Upper lobe of right lung (tissue), 1 donor: ENCODE data around the gene KRTAP5-9. TPM values are rescaled to one million over a fixed set of nuclear protein-coding genes. Genes with fewer than 3 reads are reported as not detected.

Experiments used
- ATAC-seq: fragments of 200-7000 bp; cut with Tn5 transposase; one replicate; pipeline ENCODE4 v1.9.1; 2020; ENCODE audit warnings: mild to moderate bottlenecking, moderate library complexity
- DNase-seq: peaks from one replicate; pipeline ENCODE4 v3.0.0-alpha.2; 2020
- H3K27ac ChIP-seq: fragments of 200-600 bp; one replicate; pipeline ENCODE4 v1.8.0; 2022
- H3K27me3 ChIP-seq: fragments of 200-600 bp; one replicate; pipeline ENCODE4 v1.8.0; 2022; ENCODE audit warnings: mild to moderate bottlenecking
- H3K36me3 ChIP-seq: fragments of 200-600 bp; one replicate; pipeline ENCODE4 v1.8.0; 2022
- H3K4me1 ChIP-seq: fragments of 200-600 bp; one replicate; pipeline ENCODE4 v1.8.0; 2022
- H3K4me3 ChIP-seq: fragments of 200-600 bp; one replicate; pipeline ENCODE4 v1.8.0; 2022; ENCODE audit warnings: mild to moderate bottlenecking
- H3K9me3 ChIP-seq: fragments of 200-600 bp; one replicate; pipeline ENCODE4 v1.8.0; 2022
- intact Hi-C: fragments of 100-400 bp; cut with DNase I; formaldehyde crosslinking; loops from one replicate; pipeline ENCODE4 v1.11.0; 2022
- total RNA-seq: library from RNA; stranded (reverse); fragmentation: NEBNext Ultra II Directional; extraction: Animal tissue kit (Norgen Biotek cat#: 25700); gene quantifications from one replicate; pipeline ENCODE4 v1.2.1, GENCODE V29; 2021
- TF ChIP-seq, protein P1 (sequence below): fragments of 200-600 bp; IDR thresholded peaks from one replicate; pipeline ENCODE4 v1.8.0; 2022; ENCODE audit warnings: antibody characterized with exemption
- donor health status: DM: no; HTN: yes; CAD: no; lungs with severe emphysema.

The KRTAP5-9 gene
- total RNA-seq, 1 donor from 2014 or later: not detected

DNA sequence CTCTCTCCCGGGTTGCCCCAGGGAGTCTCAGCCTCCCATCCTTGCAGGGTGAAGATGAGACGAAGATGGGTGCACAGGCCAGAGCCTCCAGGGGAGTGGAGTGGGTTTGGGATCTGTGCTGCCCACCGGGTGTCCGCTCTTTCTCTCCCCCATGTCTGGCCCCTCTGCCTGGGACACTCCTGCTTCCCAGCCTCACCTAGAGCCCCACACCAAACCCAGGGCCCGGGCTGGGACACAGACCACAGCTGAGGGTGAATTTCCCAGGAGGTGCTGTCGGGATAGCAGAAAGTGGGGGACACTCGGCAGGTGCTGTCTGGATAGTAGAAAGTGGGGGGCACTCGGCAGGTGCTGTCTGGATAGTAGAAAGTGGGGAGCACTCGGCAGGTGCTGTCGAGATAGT lies 46.2 kb upstream of the KRTAP5-9 start:
- no peak for ATAC-seq
- Histone ChIP-seq H3K4me1 (no peaks in the 10 kb centered on the region), H3K4me3 (no peak overlapping the region), H3K36me3 (peaks cover 46% of the 10 kb centered on the region), H3K27me3 (no peaks in the 10 kb centered on the region), H3K27ac (no peak overlapping the region), H3K9me3 (no peaks in the 10 kb centered on the region)
- no peak for DNase-seq
- intact Hi-C loops: no loop called here
- TF ChIP-seq, protein P1, sequence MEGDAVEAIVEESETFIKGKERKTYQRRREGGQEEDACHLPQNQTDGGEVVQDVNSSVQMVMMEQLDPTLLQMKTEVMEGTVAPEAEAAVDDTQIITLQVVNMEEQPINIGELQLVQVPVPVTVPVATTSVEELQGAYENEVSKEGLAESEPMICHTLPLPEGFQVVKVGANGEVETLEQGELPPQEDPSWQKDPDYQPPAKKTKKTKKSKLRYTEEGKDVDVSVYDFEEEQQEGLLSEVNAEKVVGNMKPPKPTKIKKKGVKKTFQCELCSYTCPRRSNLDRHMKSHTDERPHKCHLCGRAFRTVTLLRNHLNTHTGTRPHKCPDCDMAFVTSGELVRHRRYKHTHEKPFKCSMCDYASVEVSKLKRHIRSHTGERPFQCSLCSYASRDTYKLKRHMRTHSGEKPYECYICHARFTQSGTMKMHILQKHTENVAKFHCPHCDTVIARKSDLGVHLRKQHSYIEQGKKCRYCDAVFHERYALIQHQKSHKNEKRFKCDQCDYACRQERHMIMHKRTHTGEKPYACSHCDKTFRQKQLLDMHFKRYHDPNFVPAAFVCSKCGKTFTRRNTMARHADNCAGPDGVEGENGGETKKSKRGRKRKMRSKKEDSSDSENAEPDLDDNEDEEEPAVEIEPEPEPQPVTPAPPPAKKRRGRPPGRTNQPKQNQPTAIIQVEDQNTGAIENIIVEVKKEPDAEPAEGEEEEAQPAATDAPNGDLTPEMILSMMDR: no peak

DNA sequence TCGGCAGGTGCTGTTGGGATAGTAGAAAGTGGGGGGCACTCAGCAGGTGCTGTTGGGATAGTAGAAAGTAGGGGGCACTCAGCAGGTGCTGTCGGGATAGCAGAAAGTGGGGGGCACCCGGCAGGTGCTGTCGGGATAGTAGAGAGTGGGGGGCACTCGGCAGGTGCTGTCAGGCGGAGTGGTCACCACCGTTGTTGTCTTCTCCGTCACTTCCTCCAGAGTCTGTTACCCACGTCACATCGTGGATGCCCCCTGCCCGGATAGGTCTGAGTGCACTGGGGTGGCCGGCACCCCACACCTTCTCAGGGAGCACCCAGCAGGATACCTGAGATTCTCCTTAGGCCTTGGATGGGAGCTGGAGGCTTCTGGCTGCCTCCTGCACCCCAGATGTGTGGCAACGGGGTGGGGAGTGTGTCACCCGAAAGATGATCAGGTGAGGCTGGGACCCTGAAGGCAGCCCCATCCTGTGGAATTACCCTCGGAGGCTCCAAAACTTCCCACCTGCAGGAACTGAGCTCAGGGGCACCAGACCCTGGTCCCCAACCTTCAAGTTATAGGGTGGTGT lies 45.3 kb upstream of the KRTAP5-9 start:
- H3K27ac ChIP-seq: no peak overlapping the region

DNA sequence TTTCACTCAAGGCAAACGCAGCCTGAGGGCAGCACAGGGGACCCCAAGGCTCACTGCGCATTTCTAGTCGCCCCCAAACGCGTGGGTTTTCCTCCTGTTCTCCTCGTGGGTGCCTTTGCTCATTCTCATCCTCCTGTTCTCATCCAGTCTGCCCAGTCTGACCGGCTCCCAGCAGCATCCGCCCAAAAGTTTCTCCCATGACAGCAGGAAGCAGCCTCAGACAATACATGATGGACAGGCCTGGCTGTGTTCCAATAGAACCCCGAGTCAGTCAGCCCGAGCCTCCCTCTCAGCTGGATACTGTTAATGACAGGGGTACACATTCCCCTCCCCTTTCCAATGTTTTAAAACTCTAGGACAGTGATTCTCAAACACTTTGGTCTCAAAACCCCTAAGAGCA lies 43.7 kb upstream of the KRTAP5-9 start:
- Histone ChIP-seq H3K4me1 (no peaks in the 10 kb centered on the region), H3K27ac (no peak overlapping the region), H3K9me3 (peaks cover 7% of the 10 kb centered on the region), H3K36me3 (peaks cover 21% of the 10 kb centered on the region), H3K4me3 (no peak overlapping the region), H3K27me3 (no peaks in the 10 kb centered on the region)
- intact Hi-C loops: no loop called here
- ATAC-seq (no peak), DNase-seq (peak; percentile 27)
- TF ChIP-seq, protein P1: no peak

More for the DNA sequence above, 45.3 kb upstream of the KRTAP5-9 start:
- intact Hi-C loops: no loop called here
- no peaks in the 10 kb centered on the region for H3K4me1 ChIP-seq
- H3K9me3 ChIP-seq: no peaks in the 10 kb centered on the region
- H3K27me3 ChIP-seq: no peaks in the 10 kb centered on the region
- TF ChIP-seq, protein P1: no peak
- ATAC-seq: no peak
- no peak overlapping the region for H3K4me3 ChIP-seq
- peak; percentile 45 for DNase-seq
- H3K36me3 ChIP-seq: peaks cover 36% of the 10 kb centered on the region

DNA sequence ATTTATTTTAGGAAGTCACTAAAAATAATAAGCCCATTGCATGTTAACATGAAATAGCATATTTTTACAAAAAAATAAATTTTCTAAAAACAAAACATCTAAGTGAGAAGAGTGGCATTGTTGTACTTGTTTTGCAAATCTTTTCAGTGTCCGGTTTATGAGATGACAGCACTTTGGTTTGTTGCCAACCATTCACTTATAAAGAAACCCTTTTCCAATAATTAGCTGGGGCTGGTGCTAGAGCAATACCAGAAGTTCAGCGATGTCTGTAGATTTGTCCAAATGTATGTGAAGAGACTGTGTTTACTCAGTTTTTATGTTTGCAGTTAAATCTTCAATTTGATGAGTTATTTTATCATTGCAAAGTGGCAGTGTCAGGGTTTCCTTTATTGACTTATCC lies 43.2 kb upstream of the KRTAP5-9 start:
- intact Hi-C loops: no loop called here
- Histone ChIP-seq H3K4me1 (no peaks in the 10 kb centered on the region), H3K27ac (no peak overlapping the region), H3K4me3 (no peak overlapping the region), H3K36me3 (peaks cover 16% of the 10 kb centered on the region), H3K9me3 (peaks cover 7% of the 10 kb centered on the region), H3K27me3 (no peaks in the 10 kb centered on the region)
- TF ChIP-seq, protein P1: no peak
- DNase-seq: no peak
- no peak for ATAC-seq

DNA sequence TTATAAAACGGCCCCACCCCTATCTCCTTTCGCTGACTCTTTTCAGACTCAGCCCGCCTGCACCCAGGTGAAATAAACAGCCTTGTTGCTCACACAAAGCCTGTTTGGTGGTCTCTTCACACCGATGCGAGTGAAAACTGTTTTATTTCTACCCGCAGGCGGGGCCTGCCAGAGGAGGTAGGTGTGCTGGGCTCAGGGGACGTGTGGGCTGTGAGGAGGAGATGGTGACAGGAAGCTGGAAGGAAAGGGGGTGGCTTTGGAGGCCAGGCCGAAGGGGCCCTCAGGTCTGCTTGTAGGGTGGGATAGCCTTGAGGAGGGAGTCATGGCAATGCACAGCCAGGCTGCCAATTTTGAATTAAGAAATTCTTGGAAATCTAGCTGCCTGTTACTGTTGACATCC lies 42.4 kb upstream of the KRTAP5-9 start:
- Histone ChIP-seq H3K36me3 (peaks cover 11% of the 10 kb centered on the region), H3K27me3 (no peaks in the 10 kb centered on the region), H3K27ac (no peak overlapping the region), H3K4me1 (no peaks in the 10 kb centered on the region), H3K4me3 (no peak overlapping the region), H3K9me3 (peaks cover 7% of the 10 kb centered on the region)
- peak; percentile 29 for DNase-seq
- ATAC-seq: no peak
- intact Hi-C loops: no loop called here
- TF ChIP-seq, protein P1: no peak

DNA sequence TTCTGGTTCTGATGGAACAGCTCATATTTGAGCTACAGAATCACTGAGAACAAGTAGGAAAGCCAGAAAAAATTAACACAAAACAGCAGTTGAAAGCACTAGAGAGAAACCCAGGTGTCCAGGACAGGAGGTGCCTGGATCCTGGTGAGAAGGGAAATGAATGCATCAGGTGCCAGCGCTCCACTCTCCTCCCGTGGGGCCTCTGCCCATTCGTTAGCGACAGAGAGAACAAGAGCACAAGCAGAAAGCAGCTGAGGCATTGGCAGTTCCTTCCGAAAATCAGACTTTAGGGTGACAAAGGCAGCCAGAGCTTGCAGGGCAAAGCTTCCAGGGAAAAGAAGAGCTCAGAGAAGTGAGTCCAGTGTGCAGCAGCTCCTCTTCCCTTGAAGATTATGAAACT lies 41.1 kb upstream of the KRTAP5-9 start:
- ATAC-seq (no peak), DNase-seq (peak; percentile 8)
- H3K36me3 ChIP-seq: no peaks in the 10 kb centered on the region
- H3K27me3 ChIP-seq: no peaks in the 10 kb centered on the region
- no peak overlapping the region for H3K4me3 ChIP-seq
- TF ChIP-seq, protein P1: no peak
- H3K27ac ChIP-seq: no peak overlapping the region
- peaks cover 7% of the 10 kb centered on the region for H3K9me3 ChIP-seq
- H3K4me1 ChIP-seq: no peaks in the 10 kb centered on the region
- intact Hi-C loops: no loop called here
